H9 (cell line): ENCODE measurements around the gene SLC46A1. TPM values are rescaled to one million over a fixed set of nuclear protein-coding genes. Genes with fewer than 3 reads are reported as not detected.

Experiments used
- DNase-seq: peaks from one replicate; pipeline ENCODE4 v3.0.0-alpha.2; 2017
- H2AFZ ChIP-seq: one replicate; pipeline ENCODE4 v1.6.1; 2013; ENCODE audit warnings: mild to moderate bottlenecking, low read length, control low read depth, moderate library complexity
- H2AK5ac ChIP-seq: 2 replicates; pipeline ENCODE4 v1.6.1; 2013; ENCODE audit warnings: low read length, control low read depth, mixed read lengths; ENCODE audit not compliant: insufficient read length
- H2BK120ac ChIP-seq: one replicate; pipeline ENCODE4 v1.6.1; 2013; ENCODE audit warnings: low read depth, mild to moderate bottlenecking, low read length, control low read depth, inconsistent platforms; ENCODE audit not compliant: poor library complexity, severe bottlenecking
- H2BK12ac ChIP-seq: 2 replicates; pipeline ENCODE4 v1.6.1; 2013; ENCODE audit warnings: low read length, control low read depth, mixed read lengths, low read depth; ENCODE audit not compliant: insufficient read length
- H2BK15ac ChIP-seq: 2 replicates; pipeline ENCODE4 v1.6.1; 2013; ENCODE audit warnings: low read depth, low read length, control low read depth
- H2BK20ac ChIP-seq: one replicate; pipeline ENCODE4 v1.6.1; 2013; ENCODE audit warnings: low read depth, mild to moderate bottlenecking, low read length, control low read depth, inconsistent platforms; ENCODE audit not compliant: poor library complexity, severe bottlenecking
- H2BK5ac ChIP-seq: 2 replicates; pipeline ENCODE4 v1.6.1; 2013; ENCODE audit warnings: low read length, control low read depth, mixed read lengths; ENCODE audit not compliant: insufficient read length
- H3K14ac ChIP-seq: 2 replicates; pipeline ENCODE4 v1.6.1; 2013; ENCODE audit warnings: low read length, control low read depth; ENCODE audit not compliant: insufficient read depth
- H3K18ac ChIP-seq: 2 replicates; pipeline ENCODE4 v1.6.1; 2013; ENCODE audit warnings: low read depth, mild to moderate bottlenecking, mixed read lengths, low read length, control low read depth; ENCODE audit not compliant: insufficient read length
- H3K23ac ChIP-seq: 2 replicates; pipeline ENCODE4 v1.6.1; 2013; ENCODE audit warnings: low read length, control low read depth, mixed read lengths, low read depth; ENCODE audit not compliant: insufficient read length
- H3K23me2 ChIP-seq: 2 replicates; pipeline ENCODE4 v1.6.1; 2013; ENCODE audit warnings: low read depth, mild to moderate bottlenecking, mixed read lengths, low read length, control low read depth; ENCODE audit not compliant: insufficient read length, poor library complexity, severe bottlenecking
- H3K27ac ChIP-seq: 2 replicates; pipeline ENCODE4 v1.5.1; 2013; ENCODE audit warnings: low read length, control low read depth, mixed read lengths, low read depth; ENCODE audit not compliant: insufficient read length
- H3K27me3 ChIP-seq: 2 replicates; pipeline ENCODE4 v1.6.1; 2013; ENCODE audit warnings: low read length, control low read depth, inconsistent platforms; ENCODE audit not compliant: insufficient read depth
- H3K4ac ChIP-seq: 2 replicates; pipeline ENCODE4 v1.6.1; 2013; ENCODE audit warnings: low read depth, mild to moderate bottlenecking, control low read depth, inconsistent platforms, low read length, moderate library complexity
- H3K4me1 ChIP-seq: 2 replicates; pipeline ENCODE4 v1.6.1; 2013; ENCODE audit warnings: low read length, control low read depth, inconsistent platforms; ENCODE audit not compliant: insufficient read depth
- H3K4me2 ChIP-seq: 2 replicates; pipeline ENCODE4 v1.6.1; 2013; ENCODE audit warnings: low read length, control low read depth, mixed read lengths; ENCODE audit not compliant: insufficient read length, insufficient read depth
- H3K56ac ChIP-seq: 2 replicates; pipeline ENCODE4 v1.6.1; 2013; ENCODE audit warnings: low read depth, mild to moderate bottlenecking, mixed read lengths, low read length, control low read depth; ENCODE audit not compliant: insufficient read length
- H3K79me1 ChIP-seq: 2 replicates; pipeline ENCODE4 v1.6.1; 2013; ENCODE audit warnings: low read depth, mild to moderate bottlenecking, moderate library complexity, low read length, control low read depth, inconsistent platforms; ENCODE audit not compliant: insufficient read depth, poor library complexity, severe bottlenecking
- H3K79me2 ChIP-seq: 2 replicates; pipeline ENCODE4 v1.6.1; 2013; ENCODE audit warnings: low read length, control low read depth, inconsistent platforms; ENCODE audit not compliant: insufficient read depth
- H3K9ac ChIP-seq: 2 replicates; pipeline ENCODE4 v1.6.1; 2013; ENCODE audit warnings: low read length, control low read depth, mixed read lengths; ENCODE audit not compliant: insufficient read length; ENCODE audit errors: extremely low read depth
- H3K9me3 ChIP-seq: one replicate; pipeline ENCODE4 v1.6.1; 2013; ENCODE audit warnings: low read depth, low read length, inconsistent platforms; ENCODE audit not compliant: control insufficient read depth
- H3T11ph ChIP-seq: one replicate; pipeline ENCODE4 v1.6.1; 2013; ENCODE audit warnings: mild to moderate bottlenecking, low read length, control low read depth, inconsistent platforms
- H4K20me1 ChIP-seq: one replicate; pipeline ENCODE4 v1.6.1; 2013; ENCODE audit not compliant: control insufficient read depth, insufficient read length, insufficient read depth
- H4K5ac ChIP-seq: 2 replicates; pipeline ENCODE4 v1.6.1; 2013; ENCODE audit warnings: low read depth, mild to moderate bottlenecking, mixed read lengths, low read length, control low read depth; ENCODE audit not compliant: insufficient read length
- H4K8ac ChIP-seq: replicated peaks from 2 replicates; pipeline ENCODE4 v1.6.1; 2013; ENCODE audit warnings: low read length, control low read depth, mixed read lengths, low read depth; ENCODE audit not compliant: insufficient read length
- H4K91ac ChIP-seq: 2 replicates; pipeline ENCODE4 v1.6.1; 2013; ENCODE audit warnings: low read depth, mild to moderate bottlenecking, moderate library complexity, mixed read lengths, low read length, control low read depth; ENCODE audit not compliant: insufficient read length
- H3K27ac Mint-ChIP-seq, 3 experiments: 2 replicates in 2 of 3; 3 replicates in 1 of 3; pipeline ENCODE4 v1.8.0; 2020 to 2021; ENCODE audit warnings: mixed read lengths in 3 of 3, mild to moderate bottlenecking in 1 of 3, moderate library complexity in 1 of 3
- H3K27me3 Mint-ChIP-seq: 2 replicates; pipeline ENCODE4 v1.8.0; 2021; ENCODE audit warnings: low read depth, mild to moderate bottlenecking, moderate library complexity, mixed read lengths
- H3K36me3 Mint-ChIP-seq, 3 experiments: 2 replicates in 2 of 3; 3 replicates in 1 of 3; pipeline ENCODE4 v1.8.0; 2020 to 2021; ENCODE audit warnings: low read depth in 3 of 3, mixed read lengths in 3 of 3; ENCODE audit not compliant: insufficient read depth in 1 of 3
- H3K4me1 Mint-ChIP-seq, 2 experiments: 2 replicates each; pipeline ENCODE4 v1.8.0; 2020; ENCODE audit warnings: mixed read lengths in 2 of 2
- H3K4me3 Mint-ChIP-seq, 2 experiments: 2 replicates in 1 of 2; 3 replicates in 1 of 2; pipeline ENCODE4 v1.8.0; 2020 to 2021; ENCODE audit warnings: mild to moderate bottlenecking in 2 of 2, mixed read lengths in 2 of 2, moderate library complexity in 1 of 2
- H3K9me3 Mint-ChIP-seq, 2 experiments: 2 replicates in 1 of 2; 3 replicates in 1 of 2; pipeline ENCODE4 v1.8.0; 2020; ENCODE audit warnings: mild to moderate bottlenecking in 2 of 2, mixed read lengths in 2 of 2, moderate library complexity in 1 of 2
- CTCF ChIP-seq: fragments of 200-600 bp; sonication (generic); conservative IDR thresholded peaks from 3 replicates; pipeline ENCODE4 v1.8.0; 2021; ENCODE audit warnings: antibody characterized with exemption, mild to moderate bottlenecking
- WGBS: extraction: QIAGEN DNeasy Blood & Tissue Kit; methylation state at CpG from one replicate; pipeline ENCODE4 v1.1.7; 2013; ENCODE audit warnings: missing lambda C conversion rate, low lambda C conversion rate, mixed read lengths; ENCODE audit not compliant: insufficient read length; ENCODE audit errors: extremely low coverage; 5-methylcytosine and 5-hydroxymethylcytosine counted together
- total RNA-seq: library from RNA; stranded (reverse); gene quantifications from 2 replicates; pipeline ENCODE4 v1.2.1, GENCODE V29; 2021

Gene SLC46A1
- total RNA-seq, 1 experiment from 2014 or later, result 8.7 TPM

GRCh38 chr17:28415886-28416285, 9.9 kb upstream of the SLC46A1 start:
- Histone ChIP-seq H2BK120ac (no peak overlapping the region), H2BK20ac (no peak overlapping the region), H2BK12ac (no peak overlapping the region), H3K4ac (no peak overlapping the region), H3K9ac (no peak overlapping the region), H3K79me1 (no peaks in the 10 kb centered on the region), H2BK5ac (no peak overlapping the region), H2AK5ac (no peak overlapping the region), H4K8ac (no peak overlapping the region), H3K9me3 (no peaks in the 10 kb centered on the region), H3K79me2 (no peaks in the 10 kb centered on the region), H3K23ac (no peak overlapping the region), H2BK15ac (no peak overlapping the region), H3K4me2 (no peak overlapping the region), H3K18ac (no peak overlapping the region), H3K23me2 (no peaks in the 10 kb centered on the region), H3K14ac (no peak overlapping the region), H4K91ac (no peak overlapping the region), H3K27ac (no peak overlapping the region), H2AFZ (no peak overlapping the region), H3T11ph (no peak overlapping the region), H4K5ac (no peak overlapping the region), H3K56ac (no peak overlapping the region), H3K27me3 (peaks cover 19% of the 10 kb centered on the region; the same call in 1 of the 2 replicates), H3K4me1 (peaks cover 3% of the 10 kb centered on the region; the same call in 1 of the 2 replicates), H4K20me1 (no peaks in the 10 kb centered on the region)
- Mint-ChIP-seq H3K9me3 (peaks cover 0 to 2% of the 10 kb centered on the region in 2 experiments; a peak in 1 of 5 replicates), H3K27ac (no peak overlapping the region), H3K4me3 (no peak overlapping the region), H3K27me3 (peaks cover 83% of the 10 kb centered on the region), H3K36me3 (no peaks in the 10 kb centered on the region; a peak in 1 of 7 replicates), H3K4me1 (peaks cover 26 to 27% of the 10 kb centered on the region in 2 experiments)
- TF ChIP-seq CTCF, result no peak
- no peak for DNase-seq
- no CpG with 5 or more reads among the region's 3 CpGs for WGBS
